Mesendoderm (in vitro differentiated cells): ENCODE measurements around the gene FAM83D.

ENCODE experiments used
- DNase-seq: peaks from one replicate; pipeline ENCODE4 v3.0.0; 2013
- H2AK5ac ChIP-seq: 2 replicates; pipeline ENCODE4 v1.6.1; 2013; ENCODE audit warnings: low read length, inconsistent platforms
- H2BK120ac ChIP-seq: 2 replicates; pipeline ENCODE4 v1.6.1; 2013; ENCODE audit warnings: low read depth, mild to moderate bottlenecking, low read length, moderate library complexity, mixed read lengths
- H2BK15ac ChIP-seq: replicated peaks from 2 replicates; pipeline ENCODE4 v1.6.1; 2013; ENCODE audit warnings: low read depth, mild to moderate bottlenecking, moderate library complexity
- H2BK5ac ChIP-seq: 2 replicates; pipeline ENCODE4 v1.6.1; 2013; ENCODE audit warnings: low read length, inconsistent platforms
- H3K18ac ChIP-seq: 2 replicates; pipeline ENCODE4 v1.6.1; 2013; ENCODE audit warnings: mild to moderate bottlenecking, low read length, mixed read lengths
- H3K23ac ChIP-seq: one replicate; pipeline ENCODE4 v1.6.1; 2013; ENCODE audit warnings: low read length
- H3K27ac ChIP-seq: 2 replicates; pipeline ENCODE4 v1.5.1; 2013; ENCODE audit warnings: low read depth, mild to moderate bottlenecking, inconsistent platforms, low read length, moderate library complexity
- H3K27me3 ChIP-seq: 2 replicates; pipeline ENCODE4 v1.6.1; 2013; ENCODE audit warnings: low read length, control low read depth, mild to moderate bottlenecking, inconsistent platforms; ENCODE audit not compliant: insufficient read depth, poor library complexity
- H3K36me3 ChIP-seq: 2 replicates; pipeline ENCODE4 v1.6.1; 2013; ENCODE audit warnings: low read length, inconsistent platforms; ENCODE audit not compliant: control insufficient read depth, insufficient read depth
- H3K4ac ChIP-seq: one replicate; pipeline ENCODE4 v1.6.1; 2013; ENCODE audit warnings: low read depth, mild to moderate bottlenecking, low read length, moderate library complexity
- H3K4me1 ChIP-seq: 2 replicates; pipeline ENCODE4 v1.6.1; 2013; ENCODE audit warnings: low read depth, low read length, inconsistent platforms; ENCODE audit not compliant: control insufficient read depth
- H3K4me2 ChIP-seq: 2 replicates; pipeline ENCODE4 v1.6.1; 2013; ENCODE audit warnings: low read length
- H3K4me3 ChIP-seq: 2 replicates; pipeline ENCODE4 v1.5.1; 2013; ENCODE audit warnings: mild to moderate bottlenecking, low read length
- H3K56ac ChIP-seq: one replicate; pipeline ENCODE4 v1.6.1; 2013; ENCODE audit warnings: low read length
- H3K79me1 ChIP-seq: 2 replicates; pipeline ENCODE4 v1.6.1; 2013; ENCODE audit warnings: low read length, inconsistent platforms
- H3K79me2 ChIP-seq: 2 replicates; pipeline ENCODE4 v1.6.1; 2013; ENCODE audit warnings: mild to moderate bottlenecking, low read length; ENCODE audit not compliant: control insufficient read depth, insufficient read depth
- H3K9ac ChIP-seq: 2 replicates; pipeline ENCODE4 v1.6.1; 2013; ENCODE audit warnings: low read length, inconsistent platforms
- H4K5ac ChIP-seq: one replicate; pipeline ENCODE4 v1.6.1; 2013; ENCODE audit warnings: low read length
- H4K8ac ChIP-seq: one replicate; pipeline ENCODE4 v1.6.1; 2013; ENCODE audit warnings: low read depth, mild to moderate bottlenecking, control low read depth, low read length, moderate library complexity
- WGBS: extraction: QIAGEN DNeasy Blood & Tissue Kit; methylation state at CpG from one replicate; pipeline ENCODE4 v1.1.7; 2013; ENCODE audit warnings: low lambda C conversion rate, missing lambda C conversion rate; ENCODE audit not compliant: insufficient coverage; ENCODE audit errors: extremely low coverage; 5-methylcytosine and 5-hydroxymethylcytosine counted together

Gene FAM83D

DNA sequence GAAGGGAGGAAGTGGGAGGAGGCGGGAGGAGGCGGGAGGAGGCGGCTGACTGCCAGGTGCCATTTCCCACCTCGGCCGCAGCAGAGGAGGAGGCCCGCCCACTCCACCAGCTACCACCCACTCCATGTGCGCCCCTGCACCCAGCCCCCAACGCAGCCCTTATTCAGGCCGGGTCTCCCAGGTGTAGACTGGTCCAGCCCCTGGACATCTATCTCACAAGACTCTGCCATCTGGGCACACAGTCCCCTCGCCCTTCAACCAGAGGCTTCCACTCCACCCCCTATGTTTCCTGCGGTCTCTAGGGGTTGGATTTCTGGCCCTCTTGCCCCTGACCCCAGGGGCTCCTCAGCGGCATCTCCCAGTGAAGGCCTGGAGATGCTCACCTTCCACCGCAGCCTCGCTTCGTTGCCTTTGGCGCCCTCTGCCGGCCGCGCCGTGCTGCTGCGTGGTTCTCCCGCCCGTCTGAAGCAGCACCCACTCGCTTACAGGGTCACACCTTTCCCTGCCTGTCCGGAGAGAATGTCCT lies 32.6 kb upstream of the FAM83D start:
- WGBS = no CpG with 5 or more reads among the region's 25 CpGs
- Histone ChIP-seq H3K36me3 (no peaks in the 10 kb centered on the region), H3K4me3 (no peak overlapping the region), H3K4me2 (peak overlapping the region; percentile 23), H3K23ac (no peak overlapping the region), H2BK5ac (no peak overlapping the region), H3K9ac (no peak overlapping the region), H3K79me1 (no peaks in the 10 kb centered on the region), H3K56ac (peak overlapping the region; percentile 3), H3K4me1 (peaks cover 4% of the 10 kb centered on the region), H3K4ac (no peak overlapping the region), H3K18ac (no peak overlapping the region), H4K8ac (no peak overlapping the region), H3K79me2 (no peaks in the 10 kb centered on the region), H2BK15ac (no peak overlapping the region), H3K27ac (no peak overlapping the region), H4K5ac (no peak overlapping the region), H3K27me3 (no peaks in the 10 kb centered on the region), H2BK120ac (no peak overlapping the region), H2AK5ac (no peak overlapping the region)
- peak; percentile 78 for DNase-seq

DNA sequence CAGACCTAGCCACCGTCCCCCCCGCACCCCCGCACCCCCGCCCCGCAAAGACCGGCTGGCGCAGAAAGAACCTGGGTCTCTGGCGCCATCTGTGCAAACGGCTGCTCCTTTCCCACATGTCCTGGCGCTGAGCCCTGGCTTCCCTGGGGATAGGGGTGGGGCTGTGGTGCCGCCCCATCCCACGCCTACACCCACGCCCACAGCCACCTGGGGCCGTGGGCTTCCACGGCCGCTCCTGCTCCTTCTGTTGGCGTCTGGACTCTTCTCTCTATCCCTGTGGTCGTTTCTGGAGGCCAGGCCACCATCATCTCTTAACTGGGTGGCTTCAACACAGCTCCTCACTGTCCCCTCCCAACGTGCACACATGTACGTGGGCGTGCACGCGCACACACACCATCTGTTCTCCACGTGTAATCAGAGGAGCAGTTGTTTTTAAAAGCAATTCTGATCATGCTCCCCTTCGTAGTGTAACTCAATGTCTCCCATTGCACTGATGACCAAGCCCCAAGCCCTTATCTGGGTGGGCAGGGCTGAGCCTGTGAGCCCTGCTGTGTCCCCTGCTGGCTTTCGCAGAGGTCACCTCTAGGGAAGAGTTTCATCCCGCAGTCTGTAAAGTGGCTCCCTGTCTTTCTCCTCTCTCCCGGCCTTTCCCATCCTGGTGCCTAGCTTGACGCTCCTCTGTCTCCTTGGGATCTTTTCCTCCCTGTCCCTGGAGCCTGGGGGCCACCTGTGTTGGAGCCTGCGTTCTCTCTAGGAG lies 31.9 kb upstream of the FAM83D start:
- no peak overlapping the region for H3K9ac ChIP-seq
- H3K27me3 ChIP-seq = no peaks in the 10 kb centered on the region
- H4K8ac ChIP-seq = no peak overlapping the region
- H3K18ac ChIP-seq = no peak overlapping the region
- no peak overlapping the region for H3K4me3 ChIP-seq
- peak overlapping the region; percentile 20 for H3K56ac ChIP-seq
- H3K79me1 ChIP-seq = no peaks in the 10 kb centered on the region
- no peak overlapping the region for H2BK120ac ChIP-seq
- no peak overlapping the region for H3K4ac ChIP-seq
- no peak overlapping the region for H3K23ac ChIP-seq
- no peak for DNase-seq
- no peak overlapping the region for H2BK15ac ChIP-seq
- no peak overlapping the region for H2AK5ac ChIP-seq
- no CpG with 5 or more reads among the region's 30 CpGs for WGBS
- H3K4me1 ChIP-seq = peaks cover 4% of the 10 kb centered on the region
- no peak overlapping the region for H3K27ac ChIP-seq
- H2BK5ac ChIP-seq = no peak overlapping the region
- no peak overlapping the region for H3K4me2 ChIP-seq
- no peak overlapping the region for H4K5ac ChIP-seq
- H3K79me2 ChIP-seq = no peaks in the 10 kb centered on the region
- H3K36me3 ChIP-seq = no peaks in the 10 kb centered on the region

DNA sequence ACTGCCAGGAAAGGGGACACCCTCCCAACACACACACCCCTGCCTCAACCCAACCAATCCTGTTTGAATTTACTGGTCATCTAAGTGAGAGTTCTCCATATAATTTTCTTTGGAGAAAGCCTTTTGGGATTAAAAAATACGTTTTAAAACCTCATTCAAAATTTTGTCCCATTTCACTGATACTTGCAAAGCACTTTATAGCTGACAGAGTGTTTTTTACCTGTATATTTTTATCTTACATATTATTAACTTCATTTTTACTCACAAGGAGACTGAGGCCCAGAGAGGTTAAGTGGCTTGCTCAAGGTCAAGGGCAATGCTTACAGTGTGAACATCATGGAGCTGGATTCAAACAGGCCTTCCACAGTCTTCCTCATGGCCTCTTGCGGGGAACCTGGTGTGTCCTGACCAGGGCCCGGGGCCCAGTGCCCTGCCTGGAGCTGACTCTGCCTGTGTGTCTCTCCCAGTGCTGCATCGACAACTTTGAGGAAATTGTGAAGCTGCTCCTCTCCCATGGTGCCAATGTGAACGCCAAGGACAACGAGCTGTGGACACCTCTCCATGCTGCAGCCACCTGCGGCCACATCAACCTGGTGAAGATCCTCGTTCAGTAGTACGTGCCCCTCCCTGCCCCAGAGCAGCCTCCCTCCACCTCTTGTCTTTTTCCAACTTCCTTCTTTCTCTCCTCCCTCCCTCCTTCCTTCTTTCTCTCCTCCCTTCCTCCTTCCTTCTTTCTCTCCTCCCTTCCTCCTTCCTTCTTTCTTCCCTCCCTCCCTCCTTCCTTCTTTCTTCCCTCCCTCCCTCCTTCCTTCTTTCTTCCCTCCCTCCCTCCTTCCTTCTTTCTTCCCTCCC lies 30.9 kb upstream of the FAM83D start:
- no peak overlapping the region for H3K4me3 ChIP-seq
- no peak overlapping the region for H2BK120ac ChIP-seq
- H3K27me3 ChIP-seq = no peaks in the 10 kb centered on the region
- H2BK15ac ChIP-seq = no peak overlapping the region
- H2AK5ac ChIP-seq = no peak overlapping the region
- no peak overlapping the region for H3K4me2 ChIP-seq
- no peak overlapping the region for H3K23ac ChIP-seq
- H4K5ac ChIP-seq = no peak overlapping the region
- H3K79me2 ChIP-seq = no peaks in the 10 kb centered on the region
- no peak overlapping the region for H2BK5ac ChIP-seq
- no CpG with 5 or more reads among the region's 9 CpGs for WGBS
- H3K4ac ChIP-seq = no peak overlapping the region
- H3K79me1 ChIP-seq = no peaks in the 10 kb centered on the region
- no peak overlapping the region for H3K18ac ChIP-seq
- no peak for DNase-seq
- no peak overlapping the region for H3K27ac ChIP-seq
- H3K56ac ChIP-seq = no peak overlapping the region
- no peak overlapping the region for H4K8ac ChIP-seq
- no peak overlapping the region for H3K9ac ChIP-seq
- H3K36me3 ChIP-seq = no peaks in the 10 kb centered on the region
- peaks cover 4% of the 10 kb centered on the region for H3K4me1 ChIP-seq

DNA sequence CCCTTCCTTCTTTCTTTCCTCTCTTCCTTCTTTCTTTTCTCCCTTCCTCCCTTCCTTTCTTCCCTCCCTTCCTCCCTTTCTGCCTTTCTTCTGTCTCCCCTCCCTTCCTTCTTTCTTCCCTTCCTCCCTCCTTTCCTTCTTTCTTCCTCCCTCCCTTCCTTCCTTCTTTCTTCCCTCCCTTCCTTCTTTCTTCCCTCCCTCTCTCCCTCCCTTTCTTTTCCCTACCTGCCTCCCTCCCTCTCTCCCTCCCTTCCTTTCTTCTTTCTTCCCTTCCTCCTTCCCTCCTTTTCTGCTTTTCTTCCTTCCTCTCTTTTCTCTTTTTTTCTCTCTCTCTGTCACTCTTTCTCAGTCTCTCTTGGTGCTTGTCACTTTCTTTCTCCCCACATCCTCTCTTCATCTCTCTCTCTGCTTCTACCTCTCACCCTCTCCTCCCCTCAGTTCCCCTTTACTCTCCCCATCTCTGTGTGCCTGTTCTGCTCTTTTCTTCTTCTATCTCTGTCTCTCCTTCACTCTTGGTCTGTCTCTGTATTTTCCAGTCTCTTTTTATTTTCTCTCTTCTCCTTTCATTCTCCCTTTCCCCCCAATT lies 30.1 kb upstream of the FAM83D start:
- Histone ChIP-seq H3K27me3 (no peaks in the 10 kb centered on the region), H2BK15ac (no peak overlapping the region), H3K4me1 (peaks cover 4% of the 10 kb centered on the region), H3K4ac (no peak overlapping the region), H3K56ac (no peak overlapping the region), H2BK120ac (no peak overlapping the region), H4K8ac (no peak overlapping the region), H3K79me1 (no peaks in the 10 kb centered on the region), H3K4me3 (no peak overlapping the region), H2AK5ac (no peak overlapping the region), H3K4me2 (no peak overlapping the region), H3K36me3 (no peaks in the 10 kb centered on the region), H3K79me2 (no peaks in the 10 kb centered on the region), H4K5ac (no peak overlapping the region), H3K9ac (no peak overlapping the region), H2BK5ac (no peak overlapping the region), H3K18ac (no peak overlapping the region), H3K27ac (no peak overlapping the region), H3K23ac (no peak overlapping the region)
- DNase-seq = no peak

DNA sequence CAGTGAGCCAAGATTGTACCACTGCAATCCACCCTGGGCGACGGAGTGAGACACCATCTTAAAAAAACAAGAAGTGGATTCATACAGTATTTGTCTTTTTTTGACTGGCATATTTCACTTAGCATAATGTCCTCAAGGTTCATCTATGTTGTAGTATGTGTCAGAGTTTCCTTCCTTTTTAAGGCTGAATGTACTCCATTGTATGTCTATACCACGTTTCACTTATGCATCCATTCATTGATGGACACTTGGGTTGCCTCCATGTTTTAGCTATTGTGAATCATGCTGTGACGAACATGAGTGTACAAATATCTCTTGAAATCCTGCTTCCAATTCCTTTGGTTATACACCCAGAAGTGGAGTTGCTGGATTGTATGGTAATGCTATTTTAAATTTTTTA lies 28.9 kb upstream of the FAM83D start:
- Histone ChIP-seq H3K4me1 (peaks cover 4% of the 10 kb centered on the region), H3K36me3 (no peaks in the 10 kb centered on the region), H3K23ac (no peak overlapping the region), H3K79me2 (no peaks in the 10 kb centered on the region), H4K5ac (no peak overlapping the region), H3K4me2 (no peak overlapping the region), H3K56ac (no peak overlapping the region), H2BK5ac (no peak overlapping the region), H3K18ac (no peak overlapping the region), H3K27ac (no peak overlapping the region), H3K9ac (no peak overlapping the region), H2BK120ac (no peak overlapping the region), H3K27me3 (no peaks in the 10 kb centered on the region), H4K8ac (no peak overlapping the region), H3K4me3 (no peak overlapping the region), H2AK5ac (no peak overlapping the region), H2BK15ac (no peak overlapping the region), H3K79me1 (no peaks in the 10 kb centered on the region), H3K4ac (no peak overlapping the region)
- DNase-seq = no peak
- WGBS = no CpG with 5 or more reads among the region's 4 CpGs
